GM20431 (cell line): ENCODE data around the gene EBPL.

Experiments used
- in situ Hi-C: fragments of 300-500 bp; cut with MseI, MboI; formaldehyde crosslinking; loops from one replicate; pipeline ENCODE4 v1.15.0; 2020; ENCODE audit warnings: low sequenced_read_pairs; ENCODE audit not compliant: unreplicated experiment

EBPL gene

GRCh38 chr13:49638744-49639072 is 52.6 kb downstream of the EBPL start:
- in situ Hi-C loops = no loop called here

- in situ Hi-C loops = no loop called here
These were observed 53.1 kb downstream of the EBPL start for GRCh38 chr13:49638030-49638743.

DNA sequence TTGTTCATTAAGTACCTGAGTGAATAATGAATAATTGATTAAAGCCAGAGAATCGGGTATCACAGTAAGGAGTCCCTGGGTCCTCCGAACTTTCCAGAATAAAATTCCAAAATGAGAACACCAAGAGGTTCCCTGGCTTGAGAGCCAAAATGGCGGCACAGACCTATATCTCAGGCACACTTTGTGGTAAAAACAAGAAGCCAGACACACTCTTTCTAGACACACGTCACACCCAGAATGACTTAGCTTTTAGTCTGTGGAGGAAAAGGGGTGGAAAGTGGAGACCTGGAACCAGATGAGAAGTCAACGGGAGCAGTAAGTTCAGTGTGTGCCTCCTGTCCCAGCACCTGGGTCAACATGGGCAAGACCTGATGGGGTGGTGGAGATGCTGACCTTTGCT is 54.6 kb downstream of the EBPL start:
- in situ Hi-C loops = no loop called here

- in situ Hi-C loops = no loop called here
These were observed 55.5 kb downstream of the EBPL start for GRCh38 chr13:49635599-49636433.

GRCh38 chr13:49633710-49634109 is 57.6 kb downstream of the EBPL start:
- in situ Hi-C loops = no loop called here

DNA sequence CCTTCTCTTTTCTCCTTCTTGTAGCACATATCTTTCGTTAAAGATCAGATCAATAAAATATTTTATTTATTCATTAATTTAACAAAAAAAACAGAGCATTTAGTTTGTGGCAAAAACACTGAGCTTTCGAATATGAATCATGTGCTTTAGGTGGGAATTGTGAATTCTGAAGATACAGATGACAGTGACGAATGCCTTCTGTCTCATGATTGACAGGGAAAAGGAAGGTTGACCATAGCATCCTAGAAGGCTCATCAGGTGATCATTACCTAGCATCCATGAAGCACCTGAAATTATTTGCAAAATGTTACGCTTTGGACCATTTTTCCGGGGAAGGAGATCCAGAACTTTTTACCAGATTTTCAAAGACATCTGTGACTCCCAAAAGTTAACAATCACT is 59.1 kb downstream of the EBPL start:
- in situ Hi-C loops = no loop called here

- in situ Hi-C loops = no loop called here
These were observed 60.7 kb downstream of the EBPL start for GRCh38 chr13:49630580-49630979.

DNA sequence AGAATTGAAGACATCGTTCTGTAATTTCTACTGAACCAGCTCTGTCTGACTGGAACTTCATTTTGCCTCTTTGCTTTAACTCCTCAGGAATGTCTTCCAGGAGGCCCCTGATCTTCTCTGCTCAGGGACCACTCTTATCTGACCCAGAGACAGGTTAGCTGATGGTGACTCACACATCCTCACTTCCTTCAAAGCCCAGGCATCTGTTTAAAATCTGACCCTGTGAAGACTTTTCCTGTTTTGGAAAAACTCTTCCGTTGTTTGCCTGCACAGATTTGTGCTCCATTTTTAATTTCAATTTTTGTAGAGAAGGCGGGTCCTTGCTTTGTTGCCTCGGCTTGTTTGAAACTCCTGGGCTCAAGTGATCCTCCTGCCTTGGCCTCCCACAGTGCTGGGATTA is 61.3 kb downstream of the EBPL start:
- in situ Hi-C loops = no loop called here

GRCh38 chr13:49629196-49629938 is 61.9 kb downstream of the EBPL start:
- in situ Hi-C loops = no loop called here

- in situ Hi-C loops = no loop called here
These were observed 63.2 kb downstream of the EBPL start, which contains the start of gene ARL11 for GRCh38 chr13:49627831-49628652. Gene ARL11 (plus strand): TSS chr13:49628507. CDS start chr13:49630448, 1,941 bp downstream.

GRCh38 chr13:49625392-49626079 is 65.8 kb downstream of the EBPL start:
- in situ Hi-C loops = no loop called here

GRCh38 chr13:49624229-49624628 is 67.1 kb downstream of the EBPL start:
- in situ Hi-C loops = loop anchor here (25.0 kb wide), 1 partner anchor 212 kb away; no protein-coding TSS in a partner anchor

GRCh38 chr13:49622174-49622946 is 68.9 kb downstream of the EBPL start:
- in situ Hi-C loops = loop anchor here (25.0 kb wide), 1 partner anchor 210 kb away; no protein-coding TSS in a partner anchor

- in situ Hi-C loops = loop anchor here (25.0 kb wide), 1 partner anchor 208 kb away; no protein-coding TSS in a partner anchor
These were observed 71.1 kb downstream of the EBPL start for GRCh38 chr13:49620170-49620621.

GRCh38 chr13:49616676-49617065 is 74.6 kb downstream of the EBPL start:
- in situ Hi-C loops = loop anchor here (25.0 kb wide), 1 partner anchor 204 kb away; no protein-coding TSS in a partner anchor

DNA sequence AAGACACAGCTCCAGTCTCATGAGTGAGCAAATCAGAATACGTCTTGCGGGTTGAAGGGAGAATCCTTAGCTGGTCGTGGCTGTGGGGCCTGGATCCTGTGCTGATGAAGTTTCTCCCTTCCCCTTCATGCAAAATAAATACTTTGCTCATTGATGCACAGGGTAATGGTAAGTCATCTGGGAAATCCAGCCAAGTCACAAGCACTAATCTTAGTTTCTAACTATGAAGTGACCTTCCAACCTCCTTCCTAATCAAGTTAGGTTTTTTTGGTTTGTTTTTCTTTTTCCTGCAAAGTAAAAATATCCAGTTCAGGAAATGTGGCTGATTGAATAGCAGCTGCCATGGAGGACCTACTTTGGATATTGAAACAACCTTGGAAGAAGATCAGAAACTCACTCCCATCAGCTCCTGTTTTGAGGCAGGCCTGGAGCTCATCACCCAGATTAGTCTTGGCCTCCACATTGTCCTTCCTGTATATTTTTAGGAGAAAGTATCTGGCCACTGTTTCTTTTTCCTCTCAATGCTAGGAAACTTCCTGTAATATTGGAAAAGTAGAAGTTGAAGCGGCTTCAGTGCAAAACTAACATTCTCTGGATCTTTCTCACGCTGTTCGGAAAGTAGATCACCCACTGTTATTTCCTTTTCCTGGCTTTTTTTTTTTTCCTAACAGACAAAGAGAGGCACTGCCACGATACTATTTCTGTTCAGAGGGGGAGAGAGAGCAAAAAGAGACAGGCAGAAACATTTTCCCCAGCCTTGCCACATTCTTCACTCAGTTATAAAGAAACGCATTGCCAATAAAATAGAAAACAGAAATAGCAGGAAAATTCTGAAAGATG is 75.2 kb downstream of the EBPL start:
- in situ Hi-C loops = loop anchor here (25.0 kb wide), 1 partner anchor 204 kb away; no protein-coding TSS in a partner anchor

GRCh38 chr13:49612042-49612441 is 79.2 kb downstream of the EBPL start:
- in situ Hi-C loops = loop anchor here (25.0 kb wide), 1 partner anchor 200 kb away; no protein-coding TSS in a partner anchor
